HG02588 (cell line): ENCODE data around the gene PTPRN2.

Source experiments
- ATAC-seq: cut with Tn5 transposase; IDR thresholded peaks from one replicate; pipeline ENCODE4 v1.9.1; 2021; ENCODE audit warnings: mild to moderate bottlenecking, moderate library complexity; ENCODE audit not compliant: unreplicated experiment

The PTPRN2 gene

GRCh38 chr7:157553256-157553655 lies 1034.4 kb downstream of the PTPRN2 start:
- no peak for ATAC-seq

- no peak for ATAC-seq
These were observed 1035.2 kb downstream of the PTPRN2 start for GRCh38 chr7:157552295-157552993.

- no peak for ATAC-seq
These were observed 1036.1 kb downstream of the PTPRN2 start for GRCh38 chr7:157551325-157552070.

GRCh38 chr7:157550300-157551275 lies 1037.0 kb downstream of the PTPRN2 start:
- ATAC-seq: no peak

GRCh38 chr7:157549612-157550299 lies 1037.9 kb downstream of the PTPRN2 start:
- no peak for ATAC-seq

GRCh38 chr7:157548691-157549303 lies 1038.8 kb downstream of the PTPRN2 start:
- ATAC-seq: no peak

GRCh38 chr7:157547611-157548010 lies 1040.0 kb downstream of the PTPRN2 start:
- no peak for ATAC-seq

- no peak for ATAC-seq
These were observed 1040.5 kb downstream of the PTPRN2 start for GRCh38 chr7:157547102-157547501.

GRCh38 chr7:157545681-157546060 lies 1042.0 kb downstream of the PTPRN2 start:
- ATAC-seq: no peak

- ATAC-seq: no peak
These were observed 1042.5 kb downstream of the PTPRN2 start for GRCh38 chr7:157544980-157545680.

- no peak for ATAC-seq
These were observed 1043.4 kb downstream of the PTPRN2 start for GRCh38 chr7:157544226-157544625.

GRCh38 chr7:157543791-157544190 lies 1043.8 kb downstream of the PTPRN2 start:
- ATAC-seq: no peak

- ATAC-seq: no peak
These were observed 1044.3 kb downstream of the PTPRN2 start for GRCh38 chr7:157543276-157543675.

- no peak for ATAC-seq
These were observed 1045.3 kb downstream of the PTPRN2 start for GRCh38 chr7:157542068-157543021.

GRCh38 chr7:157541295-157542067 lies 1046.1 kb downstream of the PTPRN2 start:
- ATAC-seq: no peak

GRCh38 chr7:157540606-157541294 lies 1046.9 kb downstream of the PTPRN2 start:
- no peak for ATAC-seq

- no peak for ATAC-seq
These were observed 1047.6 kb downstream of the PTPRN2 start for GRCh38 chr7:157540020-157540419.
